GM18517 (cell line): Measurements from ENCODE around the gene MXD3.
"Not testable (repeated sequence)": the region's sequence is repeated elsewhere in the genome, so short reads cannot be mapped to it uniquely, and the experiment has no call there.

Experiments
- ATAC-seq: cut with Tn5 transposase; IDR thresholded peaks from one replicate; pipeline ENCODE4 v1.9.1; 2021; ENCODE audit warnings: mild to moderate bottlenecking, moderate library complexity; ENCODE audit not compliant: unreplicated experiment

The MXD3 gene

GRCh38 chr5:177306103-177306640 lies 5.5 kb downstream of the MXD3 start:
- ATAC-seq = not testable (repeated sequence)

GRCh38 chr5:177304392-177305119 lies 7.1 kb downstream of the MXD3 start:
- ATAC-seq = no peak

GRCh38 chr5:177303925-177304391 lies 7.7 kb downstream of the MXD3 start:
- peak; percentile 10 for ATAC-seq

GRCh38 chr5:177303121-177303924 lies 8.4 kb downstream of the MXD3 start, which contains the start of the genes PRELID1 and RAB24:
PRELID1 (plus strand) TSS chr5:177303799; CDS start chr5:177303986, 187 bp downstream.
RAB24 (minus strand) TSS chr5:177303719; CDS start chr5:177303288, 431 bp downstream.
- ATAC-seq = peak; percentile 48

- ATAC-seq = no peak
These were observed 9.2 kb downstream of the MXD3 start for GRCh38 chr5:177302354-177303110.

- ATAC-seq = no peak
These were observed 10.1 kb downstream of the MXD3 start for GRCh38 chr5:177301503-177302165.

GRCh38 chr5:177300951-177301350 lies 10.7 kb downstream of the MXD3 start:
- no peak for ATAC-seq

- ATAC-seq = no peak
These were observed 11.3 kb downstream of the MXD3 start for GRCh38 chr5:177300236-177300880.

- no peak for ATAC-seq
These were observed 12.0 kb downstream of the MXD3 start for GRCh38 chr5:177299697-177300096.

GRCh38 chr5:177297922-177298321 lies 13.8 kb downstream of the MXD3 start:
- ATAC-seq = no peak

- no peak for ATAC-seq
These were observed 15.1 kb downstream of the MXD3 start for GRCh38 chr5:177296581-177296980.

- no peak for ATAC-seq
These were observed 15.8 kb downstream of the MXD3 start for GRCh38 chr5:177295924-177296323.

- no peak for ATAC-seq
These were observed 17.1 kb downstream of the MXD3 start for GRCh38 chr5:177294632-177295031.

GRCh38 chr5:177293819-177294581 lies 17.7 kb downstream of the MXD3 start:
- no peak for ATAC-seq

GRCh38 chr5:177291735-177292134 lies 20.0 kb downstream of the MXD3 start:
- no peak for ATAC-seq

GRCh38 chr5:177290816-177291596 lies 20.7 kb downstream of the MXD3 start:
- peak; percentile 60 for ATAC-seq

GRCh38 chr5:177288191-177288590 lies 23.5 kb downstream of the MXD3 start:
- ATAC-seq = no peak

GRCh38 chr5:177276886-177277285 lies 34.8 kb downstream of the MXD3 start:
- no peak for ATAC-seq
